Parathyroid adenoma (tissue), 2 donors: Measurements from ENCODE around the gene HIRA.
A peak's percentile ranks its signal among the peaks of the same experiment; 100 is the strongest.

ENCODE experiments used
- H2AFZ ChIP-seq: fragments of 300-600 bp; sonication (generic); one replicate; pipeline ENCODE4 v1.7.0; 2017; ENCODE audit warnings: antibody characterized with exemption, mild to moderate bottlenecking
- H3K27ac ChIP-seq: fragments of 300-600 bp; sonication (generic); one replicate; pipeline ENCODE4 v1.7.0; 2017
- H3K27me3 ChIP-seq: fragments of 300-600 bp; sonication (generic); one replicate; pipeline ENCODE4 v1.7.0; 2017; ENCODE audit warnings: low read length; ENCODE audit not compliant: control insufficient read depth, insufficient read depth
- H3K36me3 ChIP-seq: fragments of 300-600 bp; sonication (generic); one replicate; pipeline ENCODE4 v1.7.0; 2017; ENCODE audit warnings: low read length; ENCODE audit not compliant: control insufficient read depth, insufficient read depth
- H3K4me1 ChIP-seq: fragments of 300-600 bp; sonication (generic); one replicate; pipeline ENCODE4 v1.7.0; 2017; ENCODE audit warnings: control low read depth
- H3K4me2 ChIP-seq: fragments of 300-600 bp; sonication (generic); one replicate; pipeline ENCODE4 v1.7.0; 2017; ENCODE audit warnings: low read length
- H3K4me3 ChIP-seq: fragments of 300-600 bp; sonication (generic); one replicate; pipeline ENCODE4 v1.7.0; 2017; ENCODE audit warnings: low read depth, low read length
- H3K79me2 ChIP-seq: fragments of 300-600 bp; sonication (generic); one replicate; pipeline ENCODE4 v1.7.0; 2017; ENCODE audit warnings: control low read depth
- H3K9ac ChIP-seq: fragments of 300-600 bp; sonication (generic); one replicate; pipeline ENCODE4 v1.7.0; 2017; ENCODE audit warnings: mild to moderate bottlenecking
- H3K9me3 ChIP-seq: fragments of 300-600 bp; sonication (generic); one replicate; pipeline ENCODE4 v1.7.0; 2017; ENCODE audit warnings: low read length; ENCODE audit not compliant: control insufficient read depth
- TF ChIP-seq, protein P1 (sequence below): fragments of 300-600 bp; sonication (generic); IDR thresholded peaks from one replicate; pipeline ENCODE4 v1.7.0; 2017; ENCODE audit warnings: antibody characterized with exemption, mild to moderate bottlenecking
- donor health status: primary hyperparathyroidism.

Gene HIRA

GRCh38 chr22:19429950-19430889, 1.3 kb downstream of the HIRA start:
- Histone ChIP-seq H3K4me3 (peak overlapping the region; percentile 76), H2AFZ (no peak overlapping the region), H3K9ac (no peak overlapping the region), H3K79me2 (peaks cover 19% of the 10 kb centered on the region), H3K27ac (no peak overlapping the region), H3K27me3 (no peaks in the 10 kb centered on the region), H3K4me2 (peak overlapping the region; percentile 95), H3K4me1 (no peaks in the 10 kb centered on the region), H3K36me3 (no peaks in the 10 kb centered on the region), H3K9me3 (no peaks in the 10 kb centered on the region)
- TF ChIP-seq, protein P1, sequence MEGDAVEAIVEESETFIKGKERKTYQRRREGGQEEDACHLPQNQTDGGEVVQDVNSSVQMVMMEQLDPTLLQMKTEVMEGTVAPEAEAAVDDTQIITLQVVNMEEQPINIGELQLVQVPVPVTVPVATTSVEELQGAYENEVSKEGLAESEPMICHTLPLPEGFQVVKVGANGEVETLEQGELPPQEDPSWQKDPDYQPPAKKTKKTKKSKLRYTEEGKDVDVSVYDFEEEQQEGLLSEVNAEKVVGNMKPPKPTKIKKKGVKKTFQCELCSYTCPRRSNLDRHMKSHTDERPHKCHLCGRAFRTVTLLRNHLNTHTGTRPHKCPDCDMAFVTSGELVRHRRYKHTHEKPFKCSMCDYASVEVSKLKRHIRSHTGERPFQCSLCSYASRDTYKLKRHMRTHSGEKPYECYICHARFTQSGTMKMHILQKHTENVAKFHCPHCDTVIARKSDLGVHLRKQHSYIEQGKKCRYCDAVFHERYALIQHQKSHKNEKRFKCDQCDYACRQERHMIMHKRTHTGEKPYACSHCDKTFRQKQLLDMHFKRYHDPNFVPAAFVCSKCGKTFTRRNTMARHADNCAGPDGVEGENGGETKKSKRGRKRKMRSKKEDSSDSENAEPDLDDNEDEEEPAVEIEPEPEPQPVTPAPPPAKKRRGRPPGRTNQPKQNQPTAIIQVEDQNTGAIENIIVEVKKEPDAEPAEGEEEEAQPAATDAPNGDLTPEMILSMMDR = no peak

GRCh38 chr22:19424186-19424500, 7.4 kb downstream of the HIRA start:
- Histone ChIP-seq H3K27me3 (no peaks in the 10 kb centered on the region), H3K27ac (no peak overlapping the region), H3K9ac (no peak overlapping the region), H3K4me3 (no peak overlapping the region), H3K9me3 (no peaks in the 10 kb centered on the region), H3K79me2 (peaks cover 14% of the 10 kb centered on the region), H3K4me2 (no peak overlapping the region), H3K36me3 (no peaks in the 10 kb centered on the region), H2AFZ (no peak overlapping the region), H3K4me1 (no peaks in the 10 kb centered on the region)
- TF ChIP-seq, protein P1 = no peak

GRCh38 chr22:19422440-19423301, 8.9 kb downstream of the HIRA start:
- Histone ChIP-seq H3K79me2 (peaks cover 14% of the 10 kb centered on the region), H3K27me3 (no peaks in the 10 kb centered on the region), H3K9me3 (no peaks in the 10 kb centered on the region), H3K4me3 (no peak overlapping the region), H2AFZ (no peak overlapping the region), H3K4me2 (no peak overlapping the region), H3K4me1 (no peaks in the 10 kb centered on the region), H3K27ac (no peak overlapping the region), H3K9ac (no peak overlapping the region), H3K36me3 (no peaks in the 10 kb centered on the region)
- TF ChIP-seq, protein P1 = no peak

DNA sequence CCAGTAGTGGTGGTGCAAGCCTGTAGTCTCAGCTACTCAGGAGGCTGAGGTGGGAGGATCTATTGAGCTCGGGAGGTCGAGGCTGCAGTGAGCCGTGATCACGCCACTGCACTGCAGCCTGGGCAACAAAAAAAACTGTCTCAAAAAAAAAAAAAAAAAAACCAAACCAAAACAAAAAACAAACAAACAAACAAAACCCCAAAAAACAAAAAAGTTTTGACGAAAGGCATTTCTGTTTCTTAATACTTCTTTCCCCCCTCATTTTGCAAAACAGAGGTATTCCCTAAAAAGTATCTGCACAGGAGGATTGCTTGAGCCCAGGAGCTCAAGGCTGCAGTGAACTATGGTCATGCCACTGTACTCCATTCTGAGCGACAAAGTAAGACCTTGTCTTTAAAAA, 11.2 kb downstream of the HIRA start:
- Histone ChIP-seq H2AFZ (no peak overlapping the region), H3K27me3 (no peaks in the 10 kb centered on the region), H3K36me3 (no peaks in the 10 kb centered on the region), H3K4me3 (no peak overlapping the region), H3K9me3 (no peaks in the 10 kb centered on the region), H3K79me2 (peaks cover 23% of the 10 kb centered on the region), H3K4me2 (no peak overlapping the region), H3K27ac (no peak overlapping the region), H3K4me1 (no peaks in the 10 kb centered on the region), H3K9ac (no peak overlapping the region)
- TF ChIP-seq, protein P1 = no peak
